Measurements from ENCODE around the gene PRMT1. TPM values are rescaled to one million over a fixed set of nuclear protein-coding genes. Genes with fewer than 3 reads are reported as not detected.

The PRMT1 gene
- total and polyA plus RNA-seq, 2 donors from 2014 or later = 119 to 131 TPM

- Histone ChIP-seq H3K9ac (ENCODE audit: low read length in 3 of 3) (no peak overlapping the region), H3K4me1 (ENCODE audit: control insufficient read depth in 2 of 3, insufficient read depth in 2 of 3, low read depth in 1 of 3, low read length in 3 of 3) (no peaks in the 10 kb centered on the region), H3K4me3 (ENCODE audit: low read length in 3 of 3) (no peak overlapping the region), H3K27ac (ENCODE audit: low read depth in 2 of 2, low read length in 2 of 2) (no peak overlapping the region), H3K27me3 (ENCODE audit: control insufficient read depth, insufficient read depth, low read length) (no peaks in the 10 kb centered on the region), H3K9me3 (ENCODE audit: control insufficient read depth in 2 of 3, insufficient read depth in 1 of 3, low read length in 3 of 3) (no peaks in the 10 kb centered on the region), H3K36me3 (ENCODE audit: control insufficient read depth in 2 of 3, insufficient read depth in 3 of 3, low read length in 3 of 3) (peaks cover 2 to 55% (median 24%) of the 10 kb centered on the region in 3 donors)
- intact Hi-C loops (cut with DNase I) = no loop called here
- no peak for DNase-seq
- FAIRE-seq = no peak
- TF ChIP-seq CTCF (IDR thresholded peaks at IDR 0.05; ENCODE audit: borderline replicate concordance, extremely low read depth, insufficient read depth) = no peak
These were observed 19.5 kb upstream of the PRMT1 start for GRCh38 chr19:49657493-49658138.

- Histone ChIP-seq H3K27me3 (ENCODE audit: control insufficient read depth, insufficient read depth, low read length) (no peaks in the 10 kb centered on the region), H3K27ac (ENCODE audit: low read depth in 2 of 2, low read length in 2 of 2) (no peak overlapping the region), H3K4me3 (ENCODE audit: low read length in 3 of 3) (no peak overlapping the region), H3K4me1 (ENCODE audit: control insufficient read depth in 2 of 3, insufficient read depth in 2 of 3, low read depth in 1 of 3, low read length in 3 of 3) (no peaks in the 10 kb centered on the region), H3K36me3 (ENCODE audit: control insufficient read depth in 2 of 3, insufficient read depth in 3 of 3, low read length in 3 of 3) (peaks cover 2 to 57% (median 24%) of the 10 kb centered on the region in 3 donors), H3K9me3 (ENCODE audit: control insufficient read depth in 2 of 3, insufficient read depth in 1 of 3, low read length in 3 of 3) (no peaks in the 10 kb centered on the region), H3K9ac (ENCODE audit: low read length in 3 of 3) (no peak overlapping the region)
- intact Hi-C loops (cut with DNase I) = no loop called here
- TF ChIP-seq CTCF (IDR thresholded peaks at IDR 0.05; ENCODE audit: borderline replicate concordance, extremely low read depth, insufficient read depth) = no peak
- FAIRE-seq = no peak
- peak in 1 of 5 donors; percentile 59 for DNase-seq
These were observed 18.9 kb upstream of the PRMT1 start for GRCh38 chr19:49658139-49658517.

- Histone ChIP-seq H3K4me3 (ENCODE audit: low read length in 3 of 3) (no peak overlapping the region), H3K9ac (ENCODE audit: low read length in 3 of 3) (no peak overlapping the region), H3K27me3 (ENCODE audit: control insufficient read depth, insufficient read depth, low read length) (no peaks in the 10 kb centered on the region), H3K27ac (ENCODE audit: low read depth in 2 of 2, low read length in 2 of 2) (no peak overlapping the region), H3K9me3 (ENCODE audit: control insufficient read depth in 2 of 3, insufficient read depth in 1 of 3, low read length in 3 of 3) (no peaks in the 10 kb centered on the region), H3K4me1 (ENCODE audit: control insufficient read depth in 2 of 3, insufficient read depth in 2 of 3, low read depth in 1 of 3, low read length in 3 of 3) (peaks cover 0 to 1% (median 0%) of the 10 kb centered on the region in 3 donors), H3K36me3 (ENCODE audit: control insufficient read depth in 2 of 3, insufficient read depth in 3 of 3, low read length in 3 of 3) (peaks cover 2 to 57% (median 24%) of the 10 kb centered on the region in 3 donors)
- DNase-seq (peak in 1 of 5 donors; percentile 60), FAIRE-seq (no peak)
- intact Hi-C loops (cut with DNase I) = no loop called here
- TF ChIP-seq CTCF (IDR thresholded peaks at IDR 0.05; ENCODE audit: borderline replicate concordance, extremely low read depth, insufficient read depth) = no peak
These were observed 18.3 kb upstream of the PRMT1 start for GRCh38 chr19:49658566-49659442.

All from kidney (tissue), 14 donors.